EH (cell line): ENCODE measurements around the gene HOXC9.

Experiments used
- DNase-seq: peaks from one replicate; pipeline ENCODE4 v3.0.0-alpha.2; 2015; ENCODE audit warnings: low read depth

HOXC9 gene

GRCh38 chr12:54028314-54029201 is 28.6 kb downstream of the HOXC9 start, which contains the start of gene HOXC6:
Gene HOXC6 (plus strand): TSS chr12:54028440. CDS start chr12:54028522, 82 bp downstream.
- DNase-seq, result no peak

GRCh38 chr12:54029529-54030441 is 29.8 kb downstream of the HOXC9 start:
- no peak for DNase-seq

- DNase-seq, result no peak
Observed at GRCh38 chr12:54030442-54030801, 30.5 kb downstream of the HOXC9 start.

GRCh38 chr12:54030889-54031471 is 31.0 kb downstream of the HOXC9 start:
- DNase-seq, result no peak

GRCh38 chr12:54031480-54031879 is 31.5 kb downstream of the HOXC9 start:
- DNase-seq, result no peak

GRCh38 chr12:54032086-54032619 is 32.2 kb downstream of the HOXC9 start:
- DNase-seq, result no peak

GRCh38 chr12:54032627-54033100 is 32.7 kb downstream of the HOXC9 start, which contains the start of gene HOXC5:
Gene HOXC5 (plus strand): TSS chr12:54033050. CDS start chr12:54033123, 73 bp downstream.
- peak; percentile 79 for DNase-seq

- DNase-seq, result peak; percentile 58
Observed at GRCh38 chr12:54033106-54033979, 33.4 kb downstream of the HOXC9 start.

GRCh38 chr12:54033980-54034784 is 34.2 kb downstream of the HOXC9 start:
- peak; percentile 23 for DNase-seq

- no peak for DNase-seq
Observed at GRCh38 chr12:54034785-54035310, 34.9 kb downstream of the HOXC9 start.

- DNase-seq, result no peak
Observed at GRCh38 chr12:54035568-54036264, 35.8 kb downstream of the HOXC9 start.

- DNase-seq, result peak; percentile 27
Observed at GRCh38 chr12:54036620-54037359, 36.8 kb downstream of the HOXC9 start.

- DNase-seq, result no peak
Observed at GRCh38 chr12:54037360-54038283, 37.7 kb downstream of the HOXC9 start.

- DNase-seq, result no peak
Observed at GRCh38 chr12:54038284-54038870, 38.4 kb downstream of the HOXC9 start.

- DNase-seq, result no peak
Observed at GRCh38 chr12:54038871-54039414, 39.0 kb downstream of the HOXC9 start.

- DNase-seq, result no peak
Observed at GRCh38 chr12:54039417-54040147, 39.6 kb downstream of the HOXC9 start.
